CD8-positive, alpha-beta memory T cell (primary cell): Measurements from ENCODE around the gene SERGEF. TPM values are rescaled to one million over a fixed set of nuclear protein-coding genes. Genes with fewer than 3 reads are reported as not detected.

ENCODE experiments used
- CTCF ChIA-PET: fragments of 350-600 bp; sonication (Branson Sonifier 250); formaldehyde crosslinking; loops from one replicate; lab custom pipeline; 2021; ENCODE audit warnings: antibody characterized with exemption; lab: Charles Lee
- POLR2A ChIA-PET: fragments of 350-600 bp; sonication (Branson Sonifier 250); formaldehyde crosslinking; loops from one replicate; lab custom pipeline; 2021; ENCODE audit warnings: antibody characterized with exemption; lab: Charles Lee
- DNase-seq, 5 donors: peaks; one replicate each; pipeline versions ENCODE4 v3.0.0 to v3.0.0-alpha.2; 2020 to 2022; ENCODE audit warnings: mixed read lengths in 1 of 5
- H3K27ac ChIP-seq: one replicate; pipeline ENCODE4 v1.7.0; 2013; ENCODE audit warnings: low read depth, mild to moderate bottlenecking, low read length, moderate library complexity
- H3K27me3 ChIP-seq: 2 replicates; pipeline ENCODE4 v1.7.0; 2013; ENCODE audit warnings: low read length, mild to moderate bottlenecking; ENCODE audit not compliant: insufficient read depth, poor library complexity, severe bottlenecking
- H3K36me3 ChIP-seq: 2 replicates; pipeline ENCODE4 v1.7.0; 2013; ENCODE audit warnings: mild to moderate bottlenecking, low read length, moderate library complexity; ENCODE audit not compliant: insufficient read depth
- H3K4me1 ChIP-seq: 2 replicates; pipeline ENCODE4 v1.7.0; 2013; ENCODE audit warnings: mild to moderate bottlenecking, low read length, moderate library complexity; ENCODE audit not compliant: insufficient read depth
- H3K4me3 ChIP-seq: 2 replicates; pipeline ENCODE4 v1.7.0; 2013; ENCODE audit warnings: mild to moderate bottlenecking, low read length
- H3K9me3 ChIP-seq: 2 replicates; pipeline ENCODE4 v1.7.0; 2013; ENCODE audit warnings: mild to moderate bottlenecking, low read length
- H3K27ac Mint-ChIP-seq, 8 donors: one replicate each; pipeline ENCODE4 v1.8.0; 2020 to 2021; ENCODE audit warnings: mixed read lengths in 8 of 8, mild to moderate bottlenecking in 6 of 8, inconsistent platforms in 3 of 8, moderate library complexity in 3 of 8
- H3K27me3 Mint-ChIP-seq, 2 donors: one replicate each; pipeline ENCODE4 v1.8.0; 2020 to 2021; ENCODE audit warnings: mixed read lengths in 2 of 2, mild to moderate bottlenecking in 1 of 2, moderate library complexity in 1 of 2
- H3K36me3 Mint-ChIP-seq, 3 donors: one replicate each; pipeline ENCODE4 v1.8.0; 2020 to 2021; ENCODE audit warnings: mixed read lengths in 3 of 3, inconsistent platforms in 1 of 3, mild to moderate bottlenecking in 1 of 3
- H3K4me1 Mint-ChIP-seq, 3 donors: one replicate each; pipeline ENCODE4 v1.8.0; 2020 to 2021; ENCODE audit warnings: mixed read lengths in 3 of 3, inconsistent platforms in 1 of 3, mild to moderate bottlenecking in 1 of 3
- H3K4me3 Mint-ChIP-seq, 7 donors: one replicate each; pipeline ENCODE4 v1.8.0; 2020 to 2021; ENCODE audit warnings: mixed read lengths in 7 of 7, mild to moderate bottlenecking in 6 of 7, moderate library complexity in 4 of 7, inconsistent platforms in 2 of 7
- H3K9me3 Mint-ChIP-seq, 5 donors: one replicate each; pipeline ENCODE4 v1.8.0; 2020 to 2022; ENCODE audit warnings: mixed read lengths in 5 of 5, mild to moderate bottlenecking in 3 of 5, moderate library complexity in 2 of 5, inconsistent platforms in 1 of 5
- polyA plus RNA-seq: library from polyadenylated mRNA; unstranded; fragments of 300-500 nt; fragmentation: Illumina TruSeq; gene quantifications from one replicate; pipeline ENCODE4 v1.2.3, GENCODE V29; 2021
- total RNA-seq, 2 experiments: library from RNA; stranded (reverse); gene quantifications; one replicate each; pipeline ENCODE4 v1.2.3, GENCODE V29; 2021

SERGEF gene
- total and polyA plus RNA-seq, 3 experiments from 2014 or later = 30.0 to 69.3 (median 34.5) TPM

GRCh38 chr11:17927681-17928343 lies 85.0 kb downstream of the SERGEF start:
- Histone ChIP-seq H3K27me3 (no peaks in the 10 kb centered on the region), H3K4me1 (no peaks in the 10 kb centered on the region), H3K36me3 (peaks cover 4% of the 10 kb centered on the region), H3K9me3 (no peaks in the 10 kb centered on the region), H3K4me3 (no peak overlapping the region), H3K27ac (no peak overlapping the region)
- Mint-ChIP-seq H3K27me3 (no peaks in the 10 kb centered on the region), H3K36me3 (peaks cover 12 to 79% (median 42%) of the 10 kb centered on the region in 3 donors), H3K4me1 (peaks cover 0 to 5% (median 0%) of the 10 kb centered on the region in 3 donors), H3K9me3 (no peaks in the 10 kb centered on the region), H3K27ac (no peak overlapping the region), H3K4me3 (no peak overlapping the region)
- DNase-seq = no peak
- ChIA-PET CTCF (no interaction called here), POLR2A (no interaction called here)

GRCh38 chr11:17927041-17927440 lies 85.8 kb downstream of the SERGEF start:
- H3K27ac Mint-ChIP-seq = no peak overlapping the region
- CTCF ChIA-PET = no interaction called here

DNA sequence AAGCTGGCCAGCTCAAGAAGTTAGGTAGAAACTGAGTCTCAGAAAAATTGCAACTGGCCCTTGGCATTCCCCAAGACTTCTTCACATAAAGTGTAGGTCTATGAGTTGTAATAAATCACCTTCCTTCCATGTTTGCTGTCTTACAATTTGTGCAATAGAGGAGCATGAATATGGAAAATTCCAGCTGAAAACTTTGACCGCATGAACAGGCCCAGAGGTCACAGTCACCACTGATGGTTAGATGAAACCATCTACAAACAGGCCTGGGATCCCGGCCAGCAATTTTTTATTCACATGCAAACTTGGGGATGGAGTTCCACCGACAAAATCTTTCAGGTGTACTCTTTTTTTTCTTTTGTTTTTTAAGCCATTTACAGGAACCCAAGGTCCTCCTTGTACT lies 88.1 kb downstream of the SERGEF start:
- no peak overlapping the region for H3K4me3 Mint-ChIP-seq
- Histone ChIP-seq H3K4me1 (no peaks in the 10 kb centered on the region), H3K9me3 (no peaks in the 10 kb centered on the region), H3K27me3 (no peaks in the 10 kb centered on the region), H3K36me3 (peaks cover 7% of the 10 kb centered on the region), H3K27ac (no peak overlapping the region), H3K4me3 (no peak overlapping the region)
- H3K9me3 Mint-ChIP-seq = no peaks in the 10 kb centered on the region
- H3K27ac Mint-ChIP-seq = peak overlapping the region in 1 of 8 donors; percentile 88
- CTCF ChIA-PET = no interaction called here
- H3K4me1 Mint-ChIP-seq = peaks cover 0 to 5% (median 0%) of the 10 kb centered on the region in 3 donors
- no peaks in the 10 kb centered on the region for H3K27me3 Mint-ChIP-seq
- POLR2A ChIA-PET = no interaction called here
- peaks cover 9 to 75% (median 47%) of the 10 kb centered on the region in 3 donors for H3K36me3 Mint-ChIP-seq
- no peak for DNase-seq

More at GRCh38 chr11:17927041-17927440, 85.8 kb downstream of the SERGEF start:
- DNase-seq = no peak
- Mint-ChIP-seq H3K4me3 (no peak overlapping the region), H3K27me3 (no peaks in the 10 kb centered on the region), H3K36me3 (peaks cover 9 to 77% (median 39%) of the 10 kb centered on the region in 3 donors), H3K9me3 (no peaks in the 10 kb centered on the region), H3K4me1 (peaks cover 0 to 5% (median 0%) of the 10 kb centered on the region in 3 donors)
- Histone ChIP-seq H3K4me1 (no peaks in the 10 kb centered on the region), H3K27me3 (no peaks in the 10 kb centered on the region), H3K36me3 (peaks cover 4% of the 10 kb centered on the region), H3K9me3 (no peaks in the 10 kb centered on the region), H3K27ac (no peak overlapping the region), H3K4me3 (no peak overlapping the region)
- POLR2A ChIA-PET = no interaction called here

DNA sequence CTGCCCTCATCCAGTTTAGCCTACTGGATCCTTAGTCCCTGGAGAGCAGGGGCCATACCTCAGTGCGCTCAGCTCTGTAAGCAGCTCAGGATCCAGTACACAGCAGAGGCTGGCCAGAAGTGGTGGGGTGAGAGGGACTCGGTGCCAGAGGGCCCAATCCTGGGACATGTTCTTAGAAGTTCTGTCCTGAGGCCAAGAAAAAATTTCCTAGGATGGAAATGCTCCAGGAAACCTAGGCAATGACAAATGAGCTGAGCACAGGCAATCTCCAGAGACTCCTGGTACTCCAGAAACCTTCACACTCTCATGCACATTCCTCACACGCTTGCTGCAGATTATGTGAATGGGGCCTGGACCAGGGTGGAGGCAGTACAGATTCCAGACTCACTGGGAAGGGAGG lies 89.6 kb downstream of the SERGEF start:
- no peak overlapping the region for H3K27ac Mint-ChIP-seq
- CTCF ChIA-PET = no interaction called here
- H3K36me3 Mint-ChIP-seq = peaks cover 13 to 77% (median 53%) of the 10 kb centered on the region in 3 donors
- H3K27ac ChIP-seq = no peak overlapping the region
- no peak overlapping the region for H3K4me3 Mint-ChIP-seq
- H3K4me1 Mint-ChIP-seq = peaks cover 0 to 5% (median 0%) of the 10 kb centered on the region in 3 donors
- no peaks in the 10 kb centered on the region for H3K9me3 ChIP-seq
- H3K36me3 ChIP-seq = peaks cover 7% of the 10 kb centered on the region
- H3K4me3 ChIP-seq = no peak overlapping the region
- no peaks in the 10 kb centered on the region for H3K27me3 Mint-ChIP-seq
- no peaks in the 10 kb centered on the region for H3K4me1 ChIP-seq
- H3K27me3 ChIP-seq = no peaks in the 10 kb centered on the region
- no peaks in the 10 kb centered on the region for H3K9me3 Mint-ChIP-seq
- POLR2A ChIA-PET = no interaction called here
- no peak for DNase-seq

GRCh38 chr11:17922416-17922788 lies 90.4 kb downstream of the SERGEF start:
- Histone ChIP-seq H3K4me3 (no peak overlapping the region), H3K27ac (no peak overlapping the region), H3K9me3 (no peaks in the 10 kb centered on the region), H3K27me3 (no peaks in the 10 kb centered on the region), H3K4me1 (no peaks in the 10 kb centered on the region), H3K36me3 (peaks cover 7% of the 10 kb centered on the region)
- ChIA-PET CTCF (no interaction called here), POLR2A (no interaction called here)
- Mint-ChIP-seq H3K27me3 (no peaks in the 10 kb centered on the region), H3K9me3 (no peaks in the 10 kb centered on the region), H3K4me1 (peaks cover 0 to 5% (median 0%) of the 10 kb centered on the region in 3 donors), H3K36me3 (peaks cover 19 to 75% (median 52%) of the 10 kb centered on the region in 3 donors), H3K27ac (no peak overlapping the region), H3K4me3 (no peak overlapping the region)
- DNase-seq = no peak

- Histone ChIP-seq H3K9me3 (no peaks in the 10 kb centered on the region), H3K27ac (no peak overlapping the region), H3K4me3 (no peak overlapping the region), H3K4me1 (no peaks in the 10 kb centered on the region), H3K36me3 (peaks cover 7% of the 10 kb centered on the region), H3K27me3 (no peaks in the 10 kb centered on the region)
- peaks cover 0 to 5% (median 0%) of the 10 kb centered on the region in 3 donors for H3K4me1 Mint-ChIP-seq
- H3K9me3 Mint-ChIP-seq = no peaks in the 10 kb centered on the region
- ChIA-PET POLR2A (no interaction called here), CTCF (no interaction called here)
- no peak overlapping the region for H3K4me3 Mint-ChIP-seq
- no peaks in the 10 kb centered on the region for H3K27me3 Mint-ChIP-seq
- peaks cover 22 to 76% (median 51%) of the 10 kb centered on the region in 3 donors for H3K36me3 Mint-ChIP-seq
- no peak for DNase-seq
- H3K27ac Mint-ChIP-seq = peak overlapping the region in 3 of 8 donors; percentile 19 to 47 (median 47)
Measured at GRCh38 chr11:17921659-17922415, 91.0 kb downstream of the SERGEF start.

- Histone ChIP-seq H3K9me3 (no peaks in the 10 kb centered on the region), H3K27ac (no peak overlapping the region), H3K4me1 (no peaks in the 10 kb centered on the region), H3K36me3 (peaks cover 4% of the 10 kb centered on the region), H3K4me3 (no peak overlapping the region), H3K27me3 (no peaks in the 10 kb centered on the region)
- Mint-ChIP-seq H3K4me1 (no peaks in the 10 kb centered on the region), H3K36me3 (peaks cover 17 to 63% (median 38%) of the 10 kb centered on the region in 3 donors), H3K27ac (no peak overlapping the region), H3K4me3 (no peak overlapping the region), H3K27me3 (no peaks in the 10 kb centered on the region), H3K9me3 (no peaks in the 10 kb centered on the region)
- POLR2A ChIA-PET = no interaction called here
- no peak for DNase-seq
- CTCF ChIA-PET = no interaction called here
Measured at GRCh38 chr11:17918049-17918605, 94.7 kb downstream of the SERGEF start.

- Histone ChIP-seq H3K36me3 (peaks cover 4% of the 10 kb centered on the region), H3K27me3 (no peaks in the 10 kb centered on the region), H3K4me3 (no peak overlapping the region), H3K27ac (no peak overlapping the region), H3K9me3 (no peaks in the 10 kb centered on the region), H3K4me1 (no peaks in the 10 kb centered on the region)
- Mint-ChIP-seq H3K27me3 (no peaks in the 10 kb centered on the region), H3K4me3 (no peak overlapping the region), H3K9me3 (no peaks in the 10 kb centered on the region), H3K4me1 (no peaks in the 10 kb centered on the region), H3K27ac (no peak overlapping the region), H3K36me3 (peaks cover 17 to 59% (median 34%) of the 10 kb centered on the region in 3 donors)
- no peak for DNase-seq
- ChIA-PET CTCF (no interaction called here), POLR2A (no interaction called here)
Measured at GRCh38 chr11:17917556-17917955, 95.3 kb downstream of the SERGEF start.
